Neural cell (in vitro differentiated cells): Measurements from ENCODE around the gene PCDH9. TPM values are rescaled to one million over a fixed set of nuclear protein-coding genes. Genes with fewer than 3 reads are reported as not detected.

ENCODE experiments used
- H2AFZ ChIP-seq: fragments of 200-600, 300-800 bp; sonication (generic), shearing (Covaris generic); 2 replicates; pipeline ENCODE4 v1.6.0; 2014; ENCODE audit warnings: low read depth, mild to moderate bottlenecking, antibody characterized with exemption, low read length, moderate library complexity
- H3F3A ChIP-seq: fragments of 200-600 bp; shearing (Covaris generic); 2 replicates; pipeline ENCODE4 v1.6.1; 2016; ENCODE audit warnings: mild to moderate bottlenecking, moderate library complexity, mixed read lengths, antibody characterized with exemption, low read length; ENCODE audit not compliant: insufficient read depth, poor library complexity, severe bottlenecking
- H3K27ac ChIP-seq: fragments of 200-600, 300-800 bp; sonication (generic), shearing (Covaris generic); 2 replicates; pipeline ENCODE4 v1.5.1; 2014; ENCODE audit warnings: mild to moderate bottlenecking, low read length, moderate library complexity
- H3K27me3 ChIP-seq: fragments of 300-800, 200-600 bp; sonication (generic), shearing (Covaris generic); 2 replicates; pipeline ENCODE4 v1.6.0; 2014; ENCODE audit warnings: mild to moderate bottlenecking, low read depth, low read length, moderate library complexity; ENCODE audit not compliant: insufficient read depth
- H3K36me3 ChIP-seq: fragments of 300-800, 200-600 bp; sonication (generic), shearing (Covaris generic); 2 replicates; pipeline ENCODE4 v1.5.1; 2014; ENCODE audit warnings: mild to moderate bottlenecking, antibody characterized with exemption, low read length, moderate library complexity; ENCODE audit not compliant: insufficient read depth
- H3K4me2 ChIP-seq: fragments of 300-800, 200-600 bp; sonication (generic), shearing (Covaris generic); 2 replicates; pipeline ENCODE4 v1.6.0; 2014; ENCODE audit warnings: mild to moderate bottlenecking, low read length
- H3K4me3 ChIP-seq: fragments of 300-800, 200-600 bp; sonication (generic), shearing (Covaris generic); 2 replicates; pipeline ENCODE4 v1.5.1; 2014; ENCODE audit warnings: mild to moderate bottlenecking, low read length, moderate library complexity
- H3K79me2 ChIP-seq: fragments of 200-600 bp; shearing (Covaris generic); replicated peaks from 2 replicates; pipeline ENCODE4 v1.6.0; 2014; ENCODE audit warnings: mild to moderate bottlenecking, low read length, moderate library complexity; ENCODE audit not compliant: insufficient read depth
- H3K9ac ChIP-seq: fragments of 300-800, 200-600 bp; sonication (generic), shearing (Covaris generic); 2 replicates; pipeline ENCODE4 v1.6.1; 2016; ENCODE audit warnings: mild to moderate bottlenecking, low read length, mixed read lengths
- H3K9me2 ChIP-seq: fragments of 200-600 bp; shearing (Covaris generic); 2 replicates; pipeline ENCODE4 v1.6.1; 2016; ENCODE audit warnings: mild to moderate bottlenecking, low read length, mixed read lengths; ENCODE audit not compliant: insufficient read depth
- H3K9me3 ChIP-seq: fragments of 200-600, 300-800 bp; sonication (generic), shearing (Covaris generic); 2 replicates; pipeline ENCODE4 v1.6.1; 2016; ENCODE audit warnings: mild to moderate bottlenecking, mixed run types, low read length, moderate library complexity, mixed read lengths
- H4K20me1 ChIP-seq: fragments of 200-600 bp; shearing (Covaris generic); 2 replicates; pipeline ENCODE4 v1.6.1; 2016; ENCODE audit warnings: mild to moderate bottlenecking, mixed run types; ENCODE audit not compliant: insufficient read depth
- EP300 ChIP-seq: fragments of 450-650 bp; conservative IDR thresholded peaks from 2 replicates; pipeline ENCODE4 v1.6.1; 2014; ENCODE audit warnings: antibody characterized with exemption, mild to moderate bottlenecking, moderate library complexity; ENCODE audit not compliant: poor library complexity, severe bottlenecking
- EZH2 ChIP-seq: fragments of 200-600, 300-800 bp; shearing (Covaris generic), sonication (generic); IDR thresholded peaks from 2 replicates; pipeline ENCODE4 v1.6.1; 2014; ENCODE audit warnings: antibody characterized with exemption, low read length, borderline replicate concordance, mild to moderate bottlenecking; ENCODE audit not compliant: insufficient read depth, poor library complexity, severe bottlenecking
- MXI1 ChIP-seq: fragments of 450-650 bp; conservative IDR thresholded peaks from 2 replicates; pipeline ENCODE4 v1.6.1; 2014; ENCODE audit warnings: antibody characterized with exemption, mild to moderate bottlenecking; ENCODE audit not compliant: poor library complexity, severe bottlenecking
- POLR2AphosphoS5 ChIP-seq: IDR thresholded peaks from 2 replicates; pipeline ENCODE4 v1.6.1; 2012
- RAD21 ChIP-seq: fragments of 450-650 bp; conservative IDR thresholded peaks from 2 replicates; pipeline ENCODE4 v1.6.1; 2014; ENCODE audit warnings: antibody characterized with exemption, mild to moderate bottlenecking, moderate library complexity
- SMC3 ChIP-seq: fragments of 450-650 bp; conservative IDR thresholded peaks from 2 replicates; pipeline ENCODE4 v1.6.1; 2014; ENCODE audit warnings: antibody characterized with exemption, mild to moderate bottlenecking, moderate library complexity; ENCODE audit not compliant: poor library complexity
- TAF1 ChIP-seq: IDR thresholded peaks from 2 replicates; pipeline ENCODE4 v1.6.1; 2012; ENCODE audit warnings: low read depth
- polyA plus RNA-seq: library from polyadenylated mRNA; depleted of rRNA; stranded (reverse); fragments of >200 nt; gene quantifications from 2 replicates; pipeline ENCODE4 v1.2.3, GENCODE V29; 2014
- TF ChIP-seq, protein P1 (sequence below): fragments of 450-650 bp; IDR thresholded peaks from 2 replicates; pipeline ENCODE4 v1.5.1; 2014; ENCODE audit warnings: antibody characterized with exemption, mild to moderate bottlenecking, moderate library complexity; ENCODE audit not compliant: poor library complexity, severe bottlenecking
- TF ChIP-seq, protein P2 (sequence below): IDR thresholded peaks from 2 replicates; pipeline ENCODE4 v1.6.1; 2012; ENCODE audit warnings: borderline replicate concordance

PCDH9 gene
- polyA plus RNA-seq, 1 donor from 2014 or later: 4.6 TPM

DNA sequence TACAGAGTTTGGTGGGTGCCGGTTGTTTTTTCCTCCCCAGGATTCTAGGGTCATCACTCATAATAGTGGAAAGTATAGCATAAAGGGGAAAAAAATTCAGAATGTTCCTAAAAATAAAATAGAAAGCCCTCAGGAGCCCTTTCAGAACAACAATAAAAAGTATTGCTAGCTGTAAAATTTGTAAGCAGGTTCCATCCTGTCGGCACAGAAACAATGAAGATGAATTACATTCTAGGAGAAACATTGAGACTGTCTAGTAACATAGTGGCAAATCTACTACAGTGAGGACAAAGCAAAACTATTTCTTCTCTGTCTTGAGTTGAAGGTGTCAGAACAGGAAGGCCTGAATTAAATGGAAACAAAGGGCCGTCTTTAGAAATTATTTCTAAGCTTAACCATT is 870.7 kb downstream of the PCDH9 start:
- no peak overlapping the region for H3K9ac ChIP-seq
- H3K9me3 ChIP-seq: no peaks in the 10 kb centered on the region
- H3K9me2 ChIP-seq: no peaks in the 10 kb centered on the region
- TF ChIP-seq SMC3: no peak
- TF ChIP-seq TAF1: no peak
- TF ChIP-seq, protein P1, sequence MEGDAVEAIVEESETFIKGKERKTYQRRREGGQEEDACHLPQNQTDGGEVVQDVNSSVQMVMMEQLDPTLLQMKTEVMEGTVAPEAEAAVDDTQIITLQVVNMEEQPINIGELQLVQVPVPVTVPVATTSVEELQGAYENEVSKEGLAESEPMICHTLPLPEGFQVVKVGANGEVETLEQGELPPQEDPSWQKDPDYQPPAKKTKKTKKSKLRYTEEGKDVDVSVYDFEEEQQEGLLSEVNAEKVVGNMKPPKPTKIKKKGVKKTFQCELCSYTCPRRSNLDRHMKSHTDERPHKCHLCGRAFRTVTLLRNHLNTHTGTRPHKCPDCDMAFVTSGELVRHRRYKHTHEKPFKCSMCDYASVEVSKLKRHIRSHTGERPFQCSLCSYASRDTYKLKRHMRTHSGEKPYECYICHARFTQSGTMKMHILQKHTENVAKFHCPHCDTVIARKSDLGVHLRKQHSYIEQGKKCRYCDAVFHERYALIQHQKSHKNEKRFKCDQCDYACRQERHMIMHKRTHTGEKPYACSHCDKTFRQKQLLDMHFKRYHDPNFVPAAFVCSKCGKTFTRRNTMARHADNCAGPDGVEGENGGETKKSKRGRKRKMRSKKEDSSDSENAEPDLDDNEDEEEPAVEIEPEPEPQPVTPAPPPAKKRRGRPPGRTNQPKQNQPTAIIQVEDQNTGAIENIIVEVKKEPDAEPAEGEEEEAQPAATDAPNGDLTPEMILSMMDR: no peak
- TF ChIP-seq, protein P2, sequence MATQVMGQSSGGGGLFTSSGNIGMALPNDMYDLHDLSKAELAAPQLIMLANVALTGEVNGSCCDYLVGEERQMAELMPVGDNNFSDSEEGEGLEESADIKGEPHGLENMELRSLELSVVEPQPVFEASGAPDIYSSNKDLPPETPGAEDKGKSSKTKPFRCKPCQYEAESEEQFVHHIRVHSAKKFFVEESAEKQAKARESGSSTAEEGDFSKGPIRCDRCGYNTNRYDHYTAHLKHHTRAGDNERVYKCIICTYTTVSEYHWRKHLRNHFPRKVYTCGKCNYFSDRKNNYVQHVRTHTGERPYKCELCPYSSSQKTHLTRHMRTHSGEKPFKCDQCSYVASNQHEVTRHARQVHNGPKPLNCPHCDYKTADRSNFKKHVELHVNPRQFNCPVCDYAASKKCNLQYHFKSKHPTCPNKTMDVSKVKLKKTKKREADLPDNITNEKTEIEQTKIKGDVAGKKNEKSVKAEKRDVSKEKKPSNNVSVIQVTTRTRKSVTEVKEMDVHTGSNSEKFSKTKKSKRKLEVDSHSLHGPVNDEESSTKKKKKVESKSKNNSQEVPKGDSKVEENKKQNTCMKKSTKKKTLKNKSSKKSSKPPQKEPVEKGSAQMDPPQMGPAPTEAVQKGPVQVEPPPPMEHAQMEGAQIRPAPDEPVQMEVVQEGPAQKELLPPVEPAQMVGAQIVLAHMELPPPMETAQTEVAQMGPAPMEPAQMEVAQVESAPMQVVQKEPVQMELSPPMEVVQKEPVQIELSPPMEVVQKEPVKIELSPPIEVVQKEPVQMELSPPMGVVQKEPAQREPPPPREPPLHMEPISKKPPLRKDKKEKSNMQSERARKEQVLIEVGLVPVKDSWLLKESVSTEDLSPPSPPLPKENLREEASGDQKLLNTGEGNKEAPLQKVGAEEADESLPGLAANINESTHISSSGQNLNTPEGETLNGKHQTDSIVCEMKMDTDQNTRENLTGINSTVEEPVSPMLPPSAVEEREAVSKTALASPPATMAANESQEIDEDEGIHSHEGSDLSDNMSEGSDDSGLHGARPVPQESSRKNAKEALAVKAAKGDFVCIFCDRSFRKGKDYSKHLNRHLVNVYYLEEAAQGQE: no peak
- TF ChIP-seq EP300: no peak
- TF ChIP-seq POLR2AphosphoS5: no peak
- no peak for TF ChIP-seq MXI1
- no peak for TF ChIP-seq RAD21
- TF ChIP-seq EZH2: no peak
- no peaks in the 10 kb centered on the region for H3K27me3 ChIP-seq
- no peaks in the 10 kb centered on the region for H3K36me3 ChIP-seq
- H4K20me1 ChIP-seq: no peaks in the 10 kb centered on the region
- H3F3A ChIP-seq: no peaks in the 10 kb centered on the region
- no peaks in the 10 kb centered on the region for H3K79me2 ChIP-seq
- H3K27ac ChIP-seq: no peak overlapping the region
- no peak overlapping the region for H2AFZ ChIP-seq
- no peak overlapping the region for H3K4me2 ChIP-seq
- H3K4me3 ChIP-seq: no peak overlapping the region

DNA sequence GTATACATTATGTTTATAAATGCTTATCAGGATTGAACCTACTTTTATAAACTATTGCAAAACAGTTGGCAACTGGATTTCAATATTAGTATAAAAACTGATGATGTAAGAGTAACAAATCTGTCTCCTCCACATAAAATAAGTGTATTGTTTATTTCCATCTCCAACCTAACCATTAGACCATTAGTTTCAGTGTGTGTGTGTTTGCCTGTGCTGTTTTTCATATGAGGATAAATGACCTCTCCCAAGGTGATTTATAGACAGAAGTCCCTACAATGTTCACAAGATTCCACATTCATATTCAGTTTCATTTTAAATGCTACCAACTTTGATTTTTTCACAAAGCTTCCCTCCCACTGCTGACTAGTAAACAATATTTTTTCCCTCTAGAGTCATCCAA is 871.6 kb downstream of the PCDH9 start:
- no peak overlapping the region for H2AFZ ChIP-seq
- no peak overlapping the region for H3K27ac ChIP-seq
- H3K9me2 ChIP-seq: no peaks in the 10 kb centered on the region
- H3F3A ChIP-seq: no peaks in the 10 kb centered on the region
- H3K27me3 ChIP-seq: no peaks in the 10 kb centered on the region
- no peaks in the 10 kb centered on the region for H3K36me3 ChIP-seq
- no peak overlapping the region for H3K4me3 ChIP-seq
- no peak overlapping the region for H3K9ac ChIP-seq
- no peaks in the 10 kb centered on the region for H4K20me1 ChIP-seq
- TF ChIP-seq, protein P2: no peak
- no peak for TF ChIP-seq EP300
- TF ChIP-seq MXI1: no peak
- no peak for TF ChIP-seq TAF1
- TF ChIP-seq EZH2: no peak
- TF ChIP-seq, protein P1: no peak
- no peak for TF ChIP-seq RAD21
- no peak for TF ChIP-seq POLR2AphosphoS5
- no peak for TF ChIP-seq SMC3
- H3K79me2 ChIP-seq: no peaks in the 10 kb centered on the region
- H3K9me3 ChIP-seq: no peaks in the 10 kb centered on the region
- no peak overlapping the region for H3K4me2 ChIP-seq
